ENCODE measurements around the gene KRTAP1-3. TPM values are rescaled to one million over a fixed set of nuclear protein-coding genes. Genes with fewer than 3 reads are reported as not detected.

The KRTAP1-3 gene
- total and polyA plus RNA-seq, 2 experiments from 2014 or later = not detected

DNA sequence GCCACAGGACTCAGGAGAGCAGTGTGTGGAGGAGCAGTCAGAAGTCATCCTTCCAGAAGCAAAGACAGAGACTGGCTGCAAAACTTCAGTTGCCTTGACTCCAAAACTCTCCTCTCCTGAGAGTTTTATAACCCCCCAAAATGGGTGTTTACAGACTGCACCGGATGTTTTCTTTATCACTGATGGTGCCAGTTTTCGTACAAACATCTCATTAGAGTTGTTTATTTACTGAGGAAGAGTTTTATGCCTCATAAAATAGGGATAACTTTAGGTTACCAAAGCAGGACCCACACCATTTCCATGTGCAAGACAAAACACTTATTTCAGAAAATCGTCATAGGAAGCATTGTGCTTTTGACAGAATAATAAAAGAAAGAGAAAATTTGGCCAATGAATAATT is 50.4 kb downstream of the KRTAP1-3 start, which contains the start of gene KRT40:
Gene KRT40, minus strand, starts transcription at position 101 of the 400 bp plus-strand sequence. Its CDS starts 53 bp downstream, at position 48.
- no peaks in the 10 kb centered on the region for H4K20me1 ChIP-seq (ENCODE audit: insufficient read depth)
- H3K4me3 ChIP-seq = no peak within 1 kb of the TSS
- H3F3A ChIP-seq (ENCODE audit: insufficient read depth) = no peaks in the 10 kb centered on the region
- H3K4me2 ChIP-seq (ENCODE audit: unreplicated experiment) = no peak within 1 kb of the TSS
- no peak within 1 kb of the TSS for H3K9ac ChIP-seq
- no peaks in the 10 kb centered on the region for H3K79me2 ChIP-seq (ENCODE audit: insufficient read depth)
- no peaks in the 10 kb centered on the region for H3K4me1 ChIP-seq (ENCODE audit: insufficient read depth)
- 17 to 27% methylated on average over 3 of the region's 3 CpGs for WGBS, 2 experiments (ENCODE audit: low coverage in 1 of 2, low lambda C conversion rate in 2 of 2, missing lambda C conversion rate in 2 of 2)
- in situ Hi-C loops (cut with MboI) = no loop called here
- no peaks in the 10 kb centered on the region for H3K9me3 ChIP-seq (ENCODE audit: low read depth)
- DNase-seq = no peak
- H3K36me3 ChIP-seq (ENCODE audit: low read depth) = no peaks in the 10 kb centered on the region
- no peaks in the 10 kb centered on the region for H3K9me2 ChIP-seq (ENCODE audit: insufficient read depth)
- no peak within 1 kb of the TSS for H3K27ac ChIP-seq
- H2AFZ ChIP-seq = peak within 1 kb of the TSS; percentile 57; the same call in 1 of the 2 replicates
- TF ChIP-seq EZH2 (IDR thresholded peaks at IDR 0.05; ENCODE audit: insufficient read depth, poor library complexity, severe bottlenecking) (no peak), EZH2phosphoT487 (IDR thresholded peaks at IDR 0.05; ENCODE audit: insufficient read depth, low read depth) (no peak)
- no peaks in the 10 kb centered on the region for H3K27me3 ChIP-seq (replicated peaks; ENCODE audit: insufficient read depth)

Small RNA genes lying within 50 kb of the gene (small RNA-seq; reads per million reads assigned to genes)
- not detected for gene KRTAP3-4P (ENCODE audit: low read depth, low replicate concordance)

Other genes starting within 250 kb of the KRTAP1-3 start
Only the 30 nearest of the 37 such genes appear.
- not detected in 2 replicates for gene KRT12, start 167.7 kb downstream of the KRTAP1-3 start, total RNA-seq (2014; rRNA removed; shearing (Covaris generic))
- gene KRT12, start 167.7 kb downstream of the KRTAP1-3 start, polyA plus RNA-seq (2016; fragmentation: Nextera tagmentation; extraction: Ambion mirVana) = not detected in 2 replicates
- not detected in 2 replicates for gene KRT20, start 149.6 kb downstream of the KRTAP1-3 start, total RNA-seq (2014; rRNA removed; shearing (Covaris generic))
- not detected in 2 replicates for gene KRT20, start 149.6 kb downstream of the KRTAP1-3 start, polyA plus RNA-seq (2016; fragmentation: Nextera tagmentation; extraction: Ambion mirVana)
- not detected in 2 replicates for gene KRT23, start 97.2 kb downstream of the KRTAP1-3 start, total RNA-seq (2014; rRNA removed; shearing (Covaris generic))
- gene KRT23, start 97.2 kb downstream of the KRTAP1-3 start, polyA plus RNA-seq (2016; fragmentation: Nextera tagmentation; extraction: Ambion mirVana) = 0.13 TPM in 1 of 2 replicates, not detected in the other
- not detected in 2 replicates for gene KRT39, start 67.9 kb downstream of the KRTAP1-3 start, total RNA-seq (2014; rRNA removed; shearing (Covaris generic))
- not detected in 2 replicates for gene KRT39, start 67.9 kb downstream of the KRTAP1-3 start, polyA plus RNA-seq (2016; fragmentation: Nextera tagmentation; extraction: Ambion mirVana)
- gene KRT40, start 50.5 kb downstream of the KRTAP1-3 start, total RNA-seq (2014; rRNA removed; shearing (Covaris generic)) = not detected in 2 replicates
- not detected in 2 replicates for gene KRT40, start 50.5 kb downstream of the KRTAP1-3 start, polyA plus RNA-seq (2016; fragmentation: Nextera tagmentation; extraction: Ambion mirVana)
- gene KRTAP3-3, start 40.7 kb downstream of the KRTAP1-3 start, total RNA-seq (2014; rRNA removed; shearing (Covaris generic)) = not detected in 2 replicates
- not detected in 2 replicates for gene KRTAP3-3, start 40.7 kb downstream of the KRTAP1-3 start, polyA plus RNA-seq (2016; fragmentation: Nextera tagmentation; extraction: Ambion mirVana)
- not detected in 2 replicates for gene KRTAP3-2, start 35.0 kb downstream of the KRTAP1-3 start, total RNA-seq (2014; rRNA removed; shearing (Covaris generic))
- gene KRTAP3-2, start 35.0 kb downstream of the KRTAP1-3 start, polyA plus RNA-seq (2016; fragmentation: Nextera tagmentation; extraction: Ambion mirVana) = not detected in 2 replicates
- not detected in 2 replicates for gene KRTAP3-1, start 25.7 kb downstream of the KRTAP1-3 start, total RNA-seq (2014; rRNA removed; shearing (Covaris generic))
- not detected in 2 replicates for gene KRTAP3-1, start 25.7 kb downstream of the KRTAP1-3 start, polyA plus RNA-seq (2016; fragmentation: Nextera tagmentation; extraction: Ambion mirVana)
- gene KRTAP1-5, start 7.7 kb downstream of the KRTAP1-3 start, total RNA-seq (2014; rRNA removed; shearing (Covaris generic)) = 49.2 and 64.1 TPM in 2 replicates
- gene KRTAP1-5, start 7.7 kb downstream of the KRTAP1-3 start, polyA plus RNA-seq (2016; fragmentation: Nextera tagmentation; extraction: Ambion mirVana) = 127 and 134 TPM in 2 replicates
- gene KRTAP1-4, start 4.7 kb downstream of the KRTAP1-3 start, total RNA-seq (2014; rRNA removed; shearing (Covaris generic)) = not detected in 2 replicates
- gene KRTAP1-4, start 4.7 kb downstream of the KRTAP1-3 start, polyA plus RNA-seq (2016; fragmentation: Nextera tagmentation; extraction: Ambion mirVana) = not detected in 2 replicates
- 1.6 and 4.2 TPM in 2 replicates for gene KRTAP1-1, start 6.6 kb upstream of the KRTAP1-3 start, total RNA-seq (2014; rRNA removed; shearing (Covaris generic))
- 2.6 and 3.3 TPM in 2 replicates for gene KRTAP1-1, start 6.6 kb upstream of the KRTAP1-3 start, polyA plus RNA-seq (2016; fragmentation: Nextera tagmentation; extraction: Ambion mirVana)
- not detected in 2 replicates for gene KRTAP2-1, start 12.4 kb upstream of the KRTAP1-3 start, total RNA-seq (2014; rRNA removed; shearing (Covaris generic))
- not detected in 2 replicates for gene KRTAP2-1, start 12.4 kb upstream of the KRTAP1-3 start, polyA plus RNA-seq (2016; fragmentation: Nextera tagmentation; extraction: Ambion mirVana)
- gene KRTAP2-2, start 20.4 kb upstream of the KRTAP1-3 start, total RNA-seq (2014; rRNA removed; shearing (Covaris generic)) = not detected in 2 replicates
- 0.51 and 0.74 TPM in 2 replicates for gene KRTAP2-2, start 20.4 kb upstream of the KRTAP1-3 start, polyA plus RNA-seq (2016; fragmentation: Nextera tagmentation; extraction: Ambion mirVana)
- gene KRTAP2-3, start 25.2 kb upstream of the KRTAP1-3 start, total RNA-seq (2014; rRNA removed; shearing (Covaris generic)) = 0.38 and 13.4 TPM in 2 replicates
- 54.3 and 55.2 TPM in 2 replicates for gene KRTAP2-3, start 25.2 kb upstream of the KRTAP1-3 start, polyA plus RNA-seq (2016; fragmentation: Nextera tagmentation; extraction: Ambion mirVana)
- gene KRTAP2-4, start 31.0 kb upstream of the KRTAP1-3 start, total RNA-seq (2014; rRNA removed; shearing (Covaris generic)) = not detected in 2 replicates
- not detected in 2 replicates for gene KRTAP2-4, start 31.0 kb upstream of the KRTAP1-3 start, polyA plus RNA-seq (2016; fragmentation: Nextera tagmentation; extraction: Ambion mirVana)
- not detected in 2 replicates for gene KRTAP4-7, start 49.3 kb upstream of the KRTAP1-3 start, total RNA-seq (2014; rRNA removed; shearing (Covaris generic))
- gene KRTAP4-7, start 49.3 kb upstream of the KRTAP1-3 start, polyA plus RNA-seq (2016; fragmentation: Nextera tagmentation; extraction: Ambion mirVana) = not detected in 2 replicates
- gene KRTAP4-8, start 63.3 kb upstream of the KRTAP1-3 start, total RNA-seq (2014; rRNA removed; shearing (Covaris generic)) = not detected in 2 replicates
- 0.20 TPM in 1 of 2 replicates, not detected in the other for gene KRTAP4-8, start 63.3 kb upstream of the KRTAP1-3 start, polyA plus RNA-seq (2016; fragmentation: Nextera tagmentation; extraction: Ambion mirVana)
- gene KRTAP4-16, start 67.3 kb upstream of the KRTAP1-3 start, total RNA-seq (2014; rRNA removed; shearing (Covaris generic)) = not detected in 2 replicates
- not detected in 2 replicates for gene KRTAP4-16, start 67.3 kb upstream of the KRTAP1-3 start, polyA plus RNA-seq (2016; fragmentation: Nextera tagmentation; extraction: Ambion mirVana)
- not detected in 2 replicates for gene KRTAP4-9, start 70.5 kb upstream of the KRTAP1-3 start, total RNA-seq (2014; rRNA removed; shearing (Covaris generic))
- 0.49 and 0.51 TPM in 2 replicates for gene KRTAP4-9, start 70.5 kb upstream of the KRTAP1-3 start, polyA plus RNA-seq (2016; fragmentation: Nextera tagmentation; extraction: Ambion mirVana)
- not detected in 2 replicates for gene KRTAP4-11, start 83.5 kb upstream of the KRTAP1-3 start, total RNA-seq (2014; rRNA removed; shearing (Covaris generic))
- 0.29 TPM in 1 of 2 replicates, not detected in the other for gene KRTAP4-11, start 83.5 kb upstream of the KRTAP1-3 start, polyA plus RNA-seq (2016; fragmentation: Nextera tagmentation; extraction: Ambion mirVana)
- gene KRTAP4-12, start 89.3 kb upstream of the KRTAP1-3 start, total RNA-seq (2014; rRNA removed; shearing (Covaris generic)) = not detected in 2 replicates
- gene KRTAP4-12, start 89.3 kb upstream of the KRTAP1-3 start, polyA plus RNA-seq (2016; fragmentation: Nextera tagmentation; extraction: Ambion mirVana) = 1.7 and 1.8 TPM in 2 replicates
- gene KRTAP4-6, start 105.7 kb upstream of the KRTAP1-3 start, total RNA-seq (2014; rRNA removed; shearing (Covaris generic)) = not detected in 2 replicates
- not detected in 2 replicates for gene KRTAP4-6, start 105.7 kb upstream of the KRTAP1-3 start, polyA plus RNA-seq (2016; fragmentation: Nextera tagmentation; extraction: Ambion mirVana)
- not detected in 2 replicates for gene KRTAP4-5, start 115.0 kb upstream of the KRTAP1-3 start, total RNA-seq (2014; rRNA removed; shearing (Covaris generic))
- not detected in 2 replicates for gene KRTAP4-5, start 115.0 kb upstream of the KRTAP1-3 start, polyA plus RNA-seq (2016; fragmentation: Nextera tagmentation; extraction: Ambion mirVana)
- gene KRTAP4-4, start 125.9 kb upstream of the KRTAP1-3 start, total RNA-seq (2014; rRNA removed; shearing (Covaris generic)) = not detected in 2 replicates
- not detected in 2 replicates for gene KRTAP4-4, start 125.9 kb upstream of the KRTAP1-3 start, polyA plus RNA-seq (2016; fragmentation: Nextera tagmentation; extraction: Ambion mirVana)
- not detected in 2 replicates for gene KRTAP4-3, start 133.3 kb upstream of the KRTAP1-3 start, total RNA-seq (2014; rRNA removed; shearing (Covaris generic))
- not detected in 2 replicates for gene KRTAP4-3, start 133.3 kb upstream of the KRTAP1-3 start, polyA plus RNA-seq (2016; fragmentation: Nextera tagmentation; extraction: Ambion mirVana)
- not detected in 2 replicates for gene KRTAP4-2, start 143.3 kb upstream of the KRTAP1-3 start, total RNA-seq (2014; rRNA removed; shearing (Covaris generic))
- gene KRTAP4-2, start 143.3 kb upstream of the KRTAP1-3 start, polyA plus RNA-seq (2016; fragmentation: Nextera tagmentation; extraction: Ambion mirVana) = not detected in 2 replicates
- gene KRTAP4-1, start 150.0 kb upstream of the KRTAP1-3 start, total RNA-seq (2014; rRNA removed; shearing (Covaris generic)) = 0.76 TPM in 1 of 2 replicates, not detected in the other
- gene KRTAP4-1, start 150.0 kb upstream of the KRTAP1-3 start, polyA plus RNA-seq (2016; fragmentation: Nextera tagmentation; extraction: Ambion mirVana) = not detected in 2 replicates
- not detected in 2 replicates for gene KRTAP9-1, start 155.0 kb upstream of the KRTAP1-3 start, total RNA-seq (2014; rRNA removed; shearing (Covaris generic))
- not detected in 2 replicates for gene KRTAP9-1, start 155.0 kb upstream of the KRTAP1-3 start, polyA plus RNA-seq (2016; fragmentation: Nextera tagmentation; extraction: Ambion mirVana)
- gene KRTAP9-2, start 191.8 kb upstream of the KRTAP1-3 start, total RNA-seq (2014; rRNA removed; shearing (Covaris generic)) = not detected in 2 replicates
- gene KRTAP9-2, start 191.8 kb upstream of the KRTAP1-3 start, polyA plus RNA-seq (2016; fragmentation: Nextera tagmentation; extraction: Ambion mirVana) = not detected in 2 replicates
- not detected in 2 replicates for gene KRTAP9-3, start 197.6 kb upstream of the KRTAP1-3 start, total RNA-seq (2014; rRNA removed; shearing (Covaris generic))
- gene KRTAP9-3, start 197.6 kb upstream of the KRTAP1-3 start, polyA plus RNA-seq (2016; fragmentation: Nextera tagmentation; extraction: Ambion mirVana) = not detected in 2 replicates